ENCODE data around the gene FAM219A. TPM values are rescaled to one million over a fixed set of nuclear protein-coding genes. Genes with fewer than 3 reads are reported as not detected.

The FAM219A gene
- total RNA-seq, 1 donor from 2014 or later = 49.8 TPM

GRCh38 chr9:34405719-34406118 lies 52.7 kb downstream of the FAM219A start:
- no peak for DNase-seq (ENCODE audit: extremely low read depth, low read depth, low spot score)

- peak; percentile 57 for DNase-seq (ENCODE audit: extremely low read depth, low read depth, low spot score)
Measured at GRCh38 chr9:34403554-34404380, 54.6 kb downstream of the FAM219A start.

GRCh38 chr9:34400686-34401602 lies 57.4 kb downstream of the FAM219A start:
- DNase-seq (ENCODE audit: extremely low read depth, low read depth, low spot score) = no peak

DNA sequence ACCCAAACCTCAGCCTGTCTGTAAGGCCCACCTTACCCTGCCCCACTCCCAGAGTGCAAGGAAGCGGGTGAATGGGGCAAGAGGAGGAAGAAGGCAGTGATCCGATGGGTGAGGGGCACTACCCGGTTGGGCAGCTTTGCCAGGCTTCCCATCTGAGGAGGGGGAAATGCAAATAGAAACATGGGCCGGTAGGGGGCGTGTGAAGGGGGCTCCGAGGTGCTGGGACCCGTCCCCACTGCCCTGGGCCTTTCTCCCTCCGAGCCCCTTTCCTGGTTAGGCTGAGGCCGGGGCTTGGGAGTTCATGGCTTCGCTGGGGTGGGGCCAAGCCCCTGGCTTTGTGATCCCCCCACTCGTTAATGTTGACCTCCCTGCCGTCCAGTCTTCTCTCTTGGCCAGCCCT lies 58.1 kb downstream of the FAM219A start:
- DNase-seq (ENCODE audit: extremely low read depth, low read depth, low spot score) = no peak

- DNase-seq (ENCODE audit: extremely low read depth, low read depth, low spot score) = no peak
Measured at GRCh38 chr9:34399729-34400128, 58.6 kb downstream of the FAM219A start.

DNA sequence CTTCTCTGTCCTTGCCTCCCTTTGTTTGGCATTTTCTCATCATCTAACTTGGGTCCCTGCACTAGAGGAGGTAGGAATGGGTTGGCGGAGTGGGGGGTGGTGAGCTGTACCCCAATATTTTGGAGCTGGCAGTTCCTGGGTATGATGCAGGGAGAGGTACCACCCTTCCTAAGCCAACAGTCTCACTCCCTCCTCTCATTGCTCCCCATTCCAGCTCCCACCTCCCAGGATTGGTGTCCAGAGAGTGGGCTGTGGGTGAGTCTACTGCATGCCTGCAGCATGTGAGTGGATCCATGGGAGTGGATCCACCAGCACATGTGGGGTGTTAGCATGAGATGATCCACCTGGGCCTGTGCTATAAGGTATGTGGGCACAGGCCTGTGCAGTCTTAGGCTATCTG lies 59.5 kb downstream of the FAM219A start:
- no peak for DNase-seq (ENCODE audit: extremely low read depth, low read depth, low spot score)

GRCh38 chr9:34396276-34397214 lies 61.8 kb downstream of the FAM219A start:
- DNase-seq (ENCODE audit: extremely low read depth, low read depth, low spot score) = no peak

- no peak for DNase-seq (ENCODE audit: extremely low read depth, low read depth, low spot score)
Measured at GRCh38 chr9:34392511-34392910, 65.9 kb downstream of the FAM219A start.

DNA sequence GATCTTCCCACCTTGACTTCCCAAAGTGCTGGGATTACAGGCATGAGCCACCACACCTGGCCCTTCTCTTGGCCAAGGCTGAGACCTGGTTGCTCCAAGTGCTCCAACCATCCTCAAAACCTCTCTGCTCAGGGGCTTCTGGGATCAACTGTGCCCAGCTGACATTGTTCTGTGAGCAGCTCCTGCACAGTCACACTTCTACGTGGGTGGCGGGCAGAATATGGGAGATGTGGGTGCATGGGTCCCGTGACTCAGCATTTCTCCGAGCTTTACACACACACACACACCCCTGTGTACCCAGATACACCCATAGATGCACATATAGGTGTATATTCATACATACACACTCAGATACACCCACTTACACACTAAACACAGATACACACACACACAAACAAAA lies 71.1 kb downstream of the FAM219A start:
- DNase-seq (ENCODE audit: extremely low read depth, low read depth, low spot score) = no peak

DNA sequence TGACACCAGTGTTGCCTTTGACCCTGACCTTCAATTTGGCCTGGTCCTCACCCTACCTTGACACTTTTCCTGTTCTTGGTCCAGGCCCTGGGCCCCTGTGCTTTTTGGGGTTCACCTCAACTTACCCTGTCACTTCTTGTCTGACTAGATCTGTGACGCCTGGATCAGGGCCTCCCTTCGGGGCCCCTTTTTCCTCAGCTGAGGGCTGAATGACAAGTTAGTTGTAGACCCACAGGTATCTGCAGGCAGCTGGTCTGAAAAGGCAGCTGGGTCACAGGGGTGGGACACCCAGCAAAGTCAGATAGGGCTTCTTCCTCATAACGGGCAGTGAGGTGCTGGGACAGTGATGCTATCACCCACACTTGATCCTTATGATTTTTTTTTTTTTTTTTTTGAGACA lies 71.7 kb downstream of the FAM219A start:
- DNase-seq (ENCODE audit: extremely low read depth, low read depth, low spot score) = no peak

DNA sequence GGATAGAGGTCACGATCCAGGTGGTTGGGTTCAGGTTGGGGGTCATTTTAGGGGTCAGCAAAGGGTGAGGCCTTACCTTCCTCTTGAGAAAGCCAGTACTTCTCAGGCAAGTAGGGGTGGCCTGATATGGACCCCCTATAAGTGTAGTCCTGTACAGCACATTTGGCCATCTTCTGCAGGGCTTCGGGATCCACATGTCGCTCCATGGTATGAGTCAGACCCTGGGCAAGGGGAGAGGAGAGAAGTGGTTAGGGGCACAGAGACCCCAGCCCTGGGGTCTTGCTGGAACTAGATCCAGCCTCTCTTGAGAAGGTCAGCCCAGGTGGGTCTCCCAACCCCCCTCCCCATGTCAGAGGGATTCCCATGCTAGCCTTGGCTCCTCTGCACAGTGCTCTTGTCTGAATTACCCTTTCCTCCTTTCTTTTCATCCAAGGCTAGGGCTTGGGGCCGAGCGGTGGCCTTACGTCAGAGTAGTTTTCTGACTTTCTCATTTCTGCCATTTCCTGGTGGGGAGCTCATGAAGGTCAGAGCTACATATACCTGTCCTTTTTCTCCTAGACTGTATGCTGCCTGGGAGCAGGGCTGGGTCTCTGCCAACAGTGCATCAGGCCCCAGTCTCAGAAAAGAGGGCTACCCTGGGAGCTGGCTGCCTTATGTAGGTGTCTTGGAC lies 72.7 kb downstream of the FAM219A start:
- no peak for DNase-seq (ENCODE audit: extremely low read depth, low read depth, low spot score)

GRCh38 chr9:34384368-34385165 lies 73.8 kb downstream of the FAM219A start:
- DNase-seq (ENCODE audit: extremely low read depth, low read depth, low spot score) = no peak

DNA sequence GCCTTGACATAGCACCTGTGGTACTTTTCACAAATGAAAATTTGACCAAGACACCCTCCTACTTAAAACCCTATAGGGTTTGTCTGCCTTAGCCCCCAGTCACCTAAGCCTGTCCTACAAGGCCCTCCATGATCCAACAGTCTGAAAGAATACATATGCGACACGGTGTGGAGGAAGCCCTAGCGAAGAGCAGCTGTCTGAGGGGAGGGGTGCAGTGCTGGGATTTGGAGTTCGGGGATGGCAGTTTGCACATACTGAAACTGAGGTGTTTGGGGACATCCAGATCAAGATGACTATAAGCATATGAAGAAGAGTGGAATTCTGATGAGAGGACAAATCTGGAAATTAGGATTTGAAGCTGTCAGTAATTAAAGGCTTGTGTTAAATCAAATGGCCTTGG lies 74.5 kb downstream of the FAM219A start:
- no peak for DNase-seq (ENCODE audit: extremely low read depth, low read depth, low spot score)

DNA sequence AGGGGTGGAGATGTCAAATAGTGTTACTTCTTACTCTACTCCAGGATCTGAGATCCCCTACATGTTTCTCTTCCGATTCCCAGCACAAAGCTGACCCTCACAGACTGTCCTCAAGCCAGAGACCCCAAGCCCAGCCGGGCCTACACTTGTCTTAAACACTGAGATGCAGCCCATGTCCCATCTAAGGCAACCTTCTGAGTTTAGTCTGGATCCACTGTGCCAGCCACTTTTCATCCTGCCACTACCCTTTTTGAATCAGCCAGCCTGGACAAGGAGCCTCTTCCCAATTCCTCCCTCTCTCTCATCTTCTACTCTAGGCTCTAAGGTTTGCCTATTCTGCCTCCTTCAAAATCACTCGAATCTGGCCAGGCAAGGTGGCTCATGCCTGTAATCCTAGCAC lies 75.5 kb downstream of the FAM219A start:
- DNase-seq (ENCODE audit: extremely low read depth, low read depth, low spot score) = no peak

- DNase-seq (ENCODE audit: extremely low read depth, low read depth, low spot score) = no peak
Measured at GRCh38 chr9:34382054-34382453, 76.3 kb downstream of the FAM219A start.

DNA sequence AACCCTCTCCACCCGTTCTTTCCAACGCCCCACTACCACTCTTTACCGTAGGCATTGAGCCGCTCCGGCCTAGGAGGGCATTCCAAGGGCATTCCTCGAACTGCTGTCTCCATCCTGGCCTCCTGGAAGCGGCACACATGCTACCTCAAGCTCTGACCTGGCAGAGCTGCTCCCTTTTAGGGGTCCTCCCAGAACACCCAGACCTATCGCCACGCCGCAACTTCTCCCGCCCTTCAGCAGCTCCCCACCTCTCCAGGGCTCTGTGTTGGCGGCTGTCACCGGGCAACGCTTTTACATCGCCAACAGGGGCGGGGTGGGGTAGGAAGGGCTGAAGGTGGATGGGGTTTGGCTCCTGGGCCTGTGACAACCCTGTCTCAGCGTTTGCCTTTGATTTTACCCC lies 77.0 kb downstream of the FAM219A start:
- DNase-seq (ENCODE audit: extremely low read depth, low read depth, low spot score) = no peak

DNA sequence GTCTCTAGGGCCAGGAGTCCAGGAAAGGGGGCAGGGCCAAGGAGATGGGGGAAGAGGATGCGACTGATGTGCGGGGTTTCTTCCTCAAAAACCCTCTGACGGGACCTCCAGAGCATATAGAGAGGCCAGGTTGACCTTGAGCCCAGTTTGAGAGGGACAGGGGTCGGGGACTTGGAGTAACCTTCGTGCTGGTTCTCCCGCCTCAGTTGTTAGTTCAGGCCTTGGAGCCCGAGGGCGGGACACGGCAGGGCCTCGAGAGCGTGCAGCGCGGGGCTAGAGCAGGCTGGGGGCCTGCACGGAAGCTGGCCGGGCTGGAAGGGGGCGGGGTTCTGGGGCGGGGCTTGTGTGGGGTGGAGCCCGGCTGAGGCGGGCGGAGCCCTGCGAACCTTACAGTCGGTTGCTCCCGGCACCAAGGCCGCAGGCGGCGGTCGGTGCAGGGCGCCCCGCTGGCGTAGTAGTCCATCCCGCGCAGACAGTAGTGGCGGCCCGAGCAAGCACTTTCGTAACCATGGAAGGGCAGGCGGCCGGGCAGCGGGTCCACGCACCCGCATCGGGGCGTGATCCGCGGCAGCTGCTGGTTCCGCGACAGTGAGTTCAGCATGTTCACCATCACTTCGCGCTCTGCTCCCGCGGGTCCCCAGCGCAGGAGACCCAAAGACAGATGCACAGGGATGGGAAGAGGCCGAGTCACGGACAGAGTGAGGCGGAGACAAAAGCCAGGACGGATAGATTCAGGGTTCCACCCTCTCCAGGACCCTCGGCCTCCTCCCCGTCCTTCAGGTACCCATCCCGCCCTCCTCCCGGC lies 77.7 kb downstream of the FAM219A start:
- DNase-seq (ENCODE audit: extremely low read depth, low read depth, low spot score) = no peak

DNA sequence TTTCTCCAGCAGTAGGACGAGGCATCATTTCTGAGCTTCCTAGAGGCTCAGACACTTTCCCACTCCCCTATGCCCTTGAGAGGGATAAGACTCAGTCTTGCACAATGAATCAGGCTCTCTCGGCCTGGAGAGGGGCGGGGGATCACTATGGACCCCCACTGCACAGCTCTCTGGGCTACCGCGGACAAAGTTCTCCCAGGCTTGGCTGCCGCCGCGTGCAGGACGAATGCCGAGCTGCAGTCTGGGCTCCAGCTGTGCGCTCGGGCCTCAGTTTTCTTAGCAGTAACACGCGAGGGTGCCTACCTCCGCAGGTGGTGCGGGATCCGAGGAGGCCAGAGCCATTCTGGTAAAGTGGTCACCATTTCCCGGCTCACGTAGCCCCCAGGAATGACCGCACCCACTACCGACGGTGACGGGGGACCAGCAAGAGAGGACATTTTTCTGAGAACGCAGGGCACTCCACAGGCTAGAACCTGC lies 78.3 kb downstream of the FAM219A start:
- DNase-seq (ENCODE audit: extremely low read depth, low read depth, low spot score) = no peak

Measured in glomerular endothelial cell (primary cell).